Hepatocyte (in vitro differentiated cells): ENCODE measurements around the gene TET2. TPM values are rescaled to one million over a fixed set of nuclear protein-coding genes. Genes with fewer than 3 reads are reported as not detected.

Experiments used
- DNase-seq: peaks from one replicate; pipeline ENCODE4 v3.0.0-alpha.2; 2016; ENCODE audit warnings: low spot score
- H2AFZ ChIP-seq: fragments of 200-600 bp; sonication (generic); 2 replicates; pipeline ENCODE4 v1.6.0; 2016; ENCODE audit warnings: antibody characterized with exemption, mild to moderate bottlenecking
- H3K27ac ChIP-seq: fragments of 200-600 bp; sonication (generic); 2 replicates; pipeline ENCODE4 v1.5.1; 2016; ENCODE audit warnings: mild to moderate bottlenecking
- H3K27me3 ChIP-seq: fragments of 200-600 bp; sonication (generic); 2 replicates; pipeline ENCODE4 v1.6.1; 2016
- H3K36me3 ChIP-seq: fragments of 200-600 bp; sonication (generic); replicated peaks from 2 replicates; pipeline ENCODE4 v1.5.1; 2016; ENCODE audit warnings: low read depth; ENCODE audit not compliant: insufficient read depth
- H3K4me1 ChIP-seq: fragments of 200-600 bp; sonication (generic); 2 replicates; pipeline ENCODE4 v1.5.1; 2016; ENCODE audit warnings: mild to moderate bottlenecking, moderate library complexity; ENCODE audit not compliant: insufficient read depth
- H3K4me2 ChIP-seq: fragments of 200-600 bp; sonication (generic); 2 replicates; pipeline ENCODE4 v1.6.0; 2016
- H3K4me3 ChIP-seq: fragments of 200-600 bp; sonication (generic); 2 replicates; pipeline ENCODE4 v1.5.1; 2016; ENCODE audit warnings: mild to moderate bottlenecking
- H3K79me2 ChIP-seq: fragments of 200-600 bp; sonication (generic); 2 replicates; pipeline ENCODE4 v1.6.0; 2017; ENCODE audit warnings: mild to moderate bottlenecking
- H3K9me2 ChIP-seq: fragments of 200-600 bp; sonication (generic); replicated peaks from 2 replicates; pipeline ENCODE4 v1.6.0; 2017; ENCODE audit warnings: mild to moderate bottlenecking; ENCODE audit not compliant: insufficient read depth
- H3K9me3 ChIP-seq: fragments of 200-600 bp; sonication (generic); 2 replicates; pipeline ENCODE4 v1.5.1; 2016; ENCODE audit warnings: low read depth, mild to moderate bottlenecking
- H4K20me1 ChIP-seq: fragments of 200-600 bp; sonication (generic); 2 replicates; pipeline ENCODE4 v1.6.0; 2016; ENCODE audit warnings: mild to moderate bottlenecking; ENCODE audit not compliant: insufficient read depth, poor library complexity, severe bottlenecking
- CTCF ChIP-seq: fragments of 200-600 bp; sonication (generic); IDR thresholded peaks from 2 replicates; pipeline ENCODE4 v1.5.1; 2016; ENCODE audit warnings: antibody characterized with exemption, mild to moderate bottlenecking; ENCODE audit not compliant: poor library complexity
- EZH2 ChIP-seq: fragments of 200-600 bp; sonication (generic); IDR thresholded peaks from 2 replicates; pipeline ENCODE4 v1.6.1; 2016; ENCODE audit warnings: antibody characterized with exemption, mild to moderate bottlenecking, borderline replicate concordance
- EZH2phosphoT487 ChIP-seq: fragments of 200-600 bp; sonication (generic); IDR thresholded peaks from one replicate; pipeline ENCODE4 v1.6.1; 2018; ENCODE audit warnings: antibody characterized with exemption, mild to moderate bottlenecking, low read depth, moderate library complexity; ENCODE audit not compliant: unreplicated experiment, severe bottlenecking
- WGBS: methylation state at CpG from one replicate; pipeline ENCODE4 v1.1.6; 2016; ENCODE audit warnings: low lambda C conversion rate; ENCODE audit errors: missing lambda C conversion rate; 5-methylcytosine and 5-hydroxymethylcytosine counted together
- polyA plus RNA-seq: library from polyadenylated mRNA; unstranded; fragments of >200 nt; fragmentation: Nextera tagmentation; extraction: Ambion mirVana; gene quantifications from 2 replicates; pipeline ENCODE4 v1.2.1, GENCODE V29; 2016
- total RNA-seq: library from RNA; depleted of rRNA; stranded (reverse); fragments of >200 nt; gene quantifications from 2 replicates; pipeline ENCODE4 v1.2.3, GENCODE V29; 2014

Gene TET2
- total and polyA plus RNA-seq, 2 experiments from 2014 or later = 5.5 to 15.5 TPM

GRCh38 chr4:105306158-105306781, 159.6 kb downstream of the TET2 start:
- no peaks in the 10 kb centered on the region for H3K4me1 ChIP-seq
- no peak for DNase-seq
- no peaks in the 10 kb centered on the region for H3K27me3 ChIP-seq
- H3K4me2 ChIP-seq = no peak overlapping the region
- H3K36me3 ChIP-seq = no peaks in the 10 kb centered on the region
- H3K27ac ChIP-seq = no peak overlapping the region
- H2AFZ ChIP-seq = no peak overlapping the region
- no peaks in the 10 kb centered on the region for H3K9me2 ChIP-seq
- WGBS = 86% methylated on average over 5 of the region's 5 CpGs
- no peak overlapping the region for H3K4me3 ChIP-seq
- H3K79me2 ChIP-seq = no peaks in the 10 kb centered on the region
- TF ChIP-seq EZH2phosphoT487 (no peak), EZH2 (no peak), CTCF (no peak)
- no peaks in the 10 kb centered on the region for H3K9me3 ChIP-seq
- no peaks in the 10 kb centered on the region for H4K20me1 ChIP-seq

GRCh38 chr4:105306820-105307219, 160.1 kb downstream of the TET2 start:
- no peak for TF ChIP-seq CTCF
- TF ChIP-seq EZH2 = no peak
- TF ChIP-seq EZH2phosphoT487 = no peak
- Histone ChIP-seq H3K4me2 (no peak overlapping the region), H3K9me3 (no peaks in the 10 kb centered on the region)

GRCh38 chr4:105318486-105318885, 171.8 kb downstream of the TET2 start:
- Histone ChIP-seq H3K27me3 (no peaks in the 10 kb centered on the region), H3K79me2 (no peaks in the 10 kb centered on the region), H3K36me3 (no peaks in the 10 kb centered on the region), H3K9me2 (no peaks in the 10 kb centered on the region), H2AFZ (no peak overlapping the region), H3K9me3 (no peaks in the 10 kb centered on the region), H3K4me1 (no peaks in the 10 kb centered on the region), H3K27ac (no peak overlapping the region), H3K4me2 (no peak overlapping the region), H3K4me3 (no peak overlapping the region), H4K20me1 (no peaks in the 10 kb centered on the region)
- WGBS = 96% methylated on average over 1 of the region's 1 CpG
- DNase-seq = no peak
- no peak for TF ChIP-seq CTCF
- TF ChIP-seq EZH2phosphoT487 = no peak
- no peak for TF ChIP-seq EZH2

More at GRCh38 chr4:105306820-105307219, 160.1 kb downstream of the TET2 start:
- H3K9me2 ChIP-seq = no peaks in the 10 kb centered on the region
- H3K36me3 ChIP-seq = no peaks in the 10 kb centered on the region
- H3K27ac ChIP-seq = no peak overlapping the region
- no peak overlapping the region for H2AFZ ChIP-seq
- H3K27me3 ChIP-seq = no peaks in the 10 kb centered on the region
- 95% methylated on average over 3 of the region's 3 CpGs for WGBS
- no peaks in the 10 kb centered on the region for H4K20me1 ChIP-seq
- H3K79me2 ChIP-seq = no peaks in the 10 kb centered on the region
- DNase-seq = no peak
- no peak overlapping the region for H3K4me3 ChIP-seq
- H3K4me1 ChIP-seq = no peaks in the 10 kb centered on the region

GRCh38 chr4:105327222-105327621, 180.5 kb downstream of the TET2 start:
- no peak for DNase-seq
- H3K9me3 ChIP-seq = no peaks in the 10 kb centered on the region

More at GRCh38 chr4:105327222-105327621, 180.5 kb downstream of the TET2 start:
- whole genome bisulfite sequencing = 93% methylated on average over 2 of the region's 2 CpGs
- no peak overlapping the region for H3K4me3 ChIP-seq
- no peaks in the 10 kb centered on the region for H3K4me1 ChIP-seq
- TF ChIP-seq CTCF (no peak), EZH2phosphoT487 (no peak), EZH2 (no peak)
- H4K20me1 ChIP-seq = no peaks in the 10 kb centered on the region
- no peaks in the 10 kb centered on the region for H3K36me3 ChIP-seq
- H2AFZ ChIP-seq = no peak overlapping the region
- H3K9me2 ChIP-seq = no peaks in the 10 kb centered on the region
- H3K79me2 ChIP-seq = no peaks in the 10 kb centered on the region
- H3K27ac ChIP-seq = no peak overlapping the region
- no peaks in the 10 kb centered on the region for H3K27me3 ChIP-seq
- H3K4me2 ChIP-seq = no peak overlapping the region
